AG10803 (cell line): Measurements from ENCODE around the gene PLOD2.
A peak's percentile ranks its signal among the peaks of the same experiment; 100 is the strongest.

Experiments used
- DNase-seq: peaks from one replicate; pipeline ENCODE4 v3.0.0; 2010; ENCODE audit warnings: low read depth
- H3K4me3 ChIP-seq: 2 replicates; pipeline ENCODE4 v1.5.1; 2011; ENCODE audit warnings: mild to moderate bottlenecking, low read length, control low read depth
- CTCF ChIP-seq: conservative IDR thresholded peaks from 2 replicates; pipeline ENCODE4 v1.5.1; 2011; ENCODE audit warnings: mild to moderate bottlenecking, low read length, control low read depth, inconsistent platforms

The PLOD2 gene

GRCh38 chr3:146058241-146058640, 102.7 kb downstream of the PLOD2 start:
- no peak for TF ChIP-seq CTCF
- no peak overlapping the region for H3K4me3 ChIP-seq
- DNase-seq = no peak

GRCh38 chr3:146052791-146053310, 108.1 kb downstream of the PLOD2 start:
- no peak for TF ChIP-seq CTCF
- no peak for DNase-seq
- no peak overlapping the region for H3K4me3 ChIP-seq

GRCh38 chr3:146052056-146052790, 108.8 kb downstream of the PLOD2 start:
- no peak for TF ChIP-seq CTCF
- H3K4me3 ChIP-seq = no peak overlapping the region
- DNase-seq = no peak

- DNase-seq = peak; percentile 2
- no peak overlapping the region for H3K4me3 ChIP-seq
- TF ChIP-seq CTCF = no peak
These were observed 110.3 kb downstream of the PLOD2 start for GRCh38 chr3:146050691-146051090.

GRCh38 chr3:146047485-146047884, 113.5 kb downstream of the PLOD2 start:
- no peak for DNase-seq
- H3K4me3 ChIP-seq = no peak overlapping the region
- no peak for TF ChIP-seq CTCF

GRCh38 chr3:146044046-146044445, 116.9 kb downstream of the PLOD2 start:
- no peak for TF ChIP-seq CTCF
- H3K4me3 ChIP-seq = no peak overlapping the region
- no peak for DNase-seq

- no peak for TF ChIP-seq CTCF
- DNase-seq = no peak
- H3K4me3 ChIP-seq = no peak overlapping the region
These were observed 120.4 kb downstream of the PLOD2 start for GRCh38 chr3:146040630-146041029.
